Neural cell (in vitro differentiated cells): ENCODE data around the gene C11orf68. TPM values are rescaled to one million over a fixed set of nuclear protein-coding genes. Genes with fewer than 3 reads are reported as not detected.

ENCODE experiments used
- H2AFZ ChIP-seq: fragments of 200-600, 300-800 bp; sonication (generic), shearing (Covaris generic); 2 replicates; pipeline ENCODE4 v1.6.0; 2014; ENCODE audit warnings: low read depth, mild to moderate bottlenecking, antibody characterized with exemption, low read length, moderate library complexity
- H3F3A ChIP-seq: fragments of 200-600 bp; shearing (Covaris generic); 2 replicates; pipeline ENCODE4 v1.6.1; 2016; ENCODE audit warnings: mild to moderate bottlenecking, moderate library complexity, mixed read lengths, antibody characterized with exemption, low read length; ENCODE audit not compliant: insufficient read depth, poor library complexity, severe bottlenecking
- H3K27ac ChIP-seq: fragments of 200-600, 300-800 bp; sonication (generic), shearing (Covaris generic); 2 replicates; pipeline ENCODE4 v1.5.1; 2014; ENCODE audit warnings: mild to moderate bottlenecking, low read length, moderate library complexity
- H3K27me3 ChIP-seq: fragments of 300-800, 200-600 bp; sonication (generic), shearing (Covaris generic); 2 replicates; pipeline ENCODE4 v1.6.0; 2014; ENCODE audit warnings: mild to moderate bottlenecking, low read depth, low read length, moderate library complexity; ENCODE audit not compliant: insufficient read depth
- H3K36me3 ChIP-seq: fragments of 300-800, 200-600 bp; sonication (generic), shearing (Covaris generic); 2 replicates; pipeline ENCODE4 v1.5.1; 2014; ENCODE audit warnings: mild to moderate bottlenecking, antibody characterized with exemption, low read length, moderate library complexity; ENCODE audit not compliant: insufficient read depth
- H3K4me2 ChIP-seq: fragments of 300-800, 200-600 bp; sonication (generic), shearing (Covaris generic); 2 replicates; pipeline ENCODE4 v1.6.0; 2014; ENCODE audit warnings: mild to moderate bottlenecking, low read length
- H3K4me3 ChIP-seq: fragments of 300-800, 200-600 bp; sonication (generic), shearing (Covaris generic); 2 replicates; pipeline ENCODE4 v1.5.1; 2014; ENCODE audit warnings: mild to moderate bottlenecking, low read length, moderate library complexity
- H3K79me2 ChIP-seq: fragments of 200-600 bp; shearing (Covaris generic); replicated peaks from 2 replicates; pipeline ENCODE4 v1.6.0; 2014; ENCODE audit warnings: mild to moderate bottlenecking, low read length, moderate library complexity; ENCODE audit not compliant: insufficient read depth
- H3K9ac ChIP-seq: fragments of 300-800, 200-600 bp; sonication (generic), shearing (Covaris generic); 2 replicates; pipeline ENCODE4 v1.6.1; 2016; ENCODE audit warnings: mild to moderate bottlenecking, low read length, mixed read lengths
- H3K9me2 ChIP-seq: fragments of 200-600 bp; shearing (Covaris generic); 2 replicates; pipeline ENCODE4 v1.6.1; 2016; ENCODE audit warnings: mild to moderate bottlenecking, low read length, mixed read lengths; ENCODE audit not compliant: insufficient read depth
- H3K9me3 ChIP-seq: fragments of 200-600, 300-800 bp; sonication (generic), shearing (Covaris generic); 2 replicates; pipeline ENCODE4 v1.6.1; 2016; ENCODE audit warnings: mild to moderate bottlenecking, mixed run types, low read length, moderate library complexity, mixed read lengths
- H4K20me1 ChIP-seq: fragments of 200-600 bp; shearing (Covaris generic); 2 replicates; pipeline ENCODE4 v1.6.1; 2016; ENCODE audit warnings: mild to moderate bottlenecking, mixed run types; ENCODE audit not compliant: insufficient read depth
- CTCF ChIP-seq: fragments of 450-650 bp; IDR thresholded peaks from 2 replicates; pipeline ENCODE4 v1.5.1; 2014; ENCODE audit warnings: antibody characterized with exemption, mild to moderate bottlenecking, moderate library complexity; ENCODE audit not compliant: poor library complexity, severe bottlenecking
- EP300 ChIP-seq: fragments of 450-650 bp; conservative IDR thresholded peaks from 2 replicates; pipeline ENCODE4 v1.6.1; 2014; ENCODE audit warnings: antibody characterized with exemption, mild to moderate bottlenecking, moderate library complexity; ENCODE audit not compliant: poor library complexity, severe bottlenecking
- EZH2 ChIP-seq: fragments of 200-600, 300-800 bp; shearing (Covaris generic), sonication (generic); IDR thresholded peaks from 2 replicates; pipeline ENCODE4 v1.6.1; 2014; ENCODE audit warnings: antibody characterized with exemption, low read length, borderline replicate concordance, mild to moderate bottlenecking; ENCODE audit not compliant: insufficient read depth, poor library complexity, severe bottlenecking
- MXI1 ChIP-seq: fragments of 450-650 bp; conservative IDR thresholded peaks from 2 replicates; pipeline ENCODE4 v1.6.1; 2014; ENCODE audit warnings: antibody characterized with exemption, mild to moderate bottlenecking; ENCODE audit not compliant: poor library complexity, severe bottlenecking
- POLR2AphosphoS5 ChIP-seq: IDR thresholded peaks from 2 replicates; pipeline ENCODE4 v1.6.1; 2012
- RAD21 ChIP-seq: fragments of 450-650 bp; conservative IDR thresholded peaks from 2 replicates; pipeline ENCODE4 v1.6.1; 2014; ENCODE audit warnings: antibody characterized with exemption, mild to moderate bottlenecking, moderate library complexity
- SMC3 ChIP-seq: fragments of 450-650 bp; conservative IDR thresholded peaks from 2 replicates; pipeline ENCODE4 v1.6.1; 2014; ENCODE audit warnings: antibody characterized with exemption, mild to moderate bottlenecking, moderate library complexity; ENCODE audit not compliant: poor library complexity
- TAF1 ChIP-seq: IDR thresholded peaks from 2 replicates; pipeline ENCODE4 v1.6.1; 2012; ENCODE audit warnings: low read depth
- polyA plus RNA-seq: library from polyadenylated mRNA; depleted of rRNA; stranded (reverse); fragments of >200 nt; gene quantifications from 2 replicates; pipeline ENCODE4 v1.2.3, GENCODE V29; 2014
- TF ChIP-seq, protein P1 (sequence below): IDR thresholded peaks from 2 replicates; pipeline ENCODE4 v1.6.1; 2012; ENCODE audit warnings: borderline replicate concordance

C11orf68 gene
- polyA plus RNA-seq, 1 donor from 2014 or later, result 13.3 TPM

DNA sequence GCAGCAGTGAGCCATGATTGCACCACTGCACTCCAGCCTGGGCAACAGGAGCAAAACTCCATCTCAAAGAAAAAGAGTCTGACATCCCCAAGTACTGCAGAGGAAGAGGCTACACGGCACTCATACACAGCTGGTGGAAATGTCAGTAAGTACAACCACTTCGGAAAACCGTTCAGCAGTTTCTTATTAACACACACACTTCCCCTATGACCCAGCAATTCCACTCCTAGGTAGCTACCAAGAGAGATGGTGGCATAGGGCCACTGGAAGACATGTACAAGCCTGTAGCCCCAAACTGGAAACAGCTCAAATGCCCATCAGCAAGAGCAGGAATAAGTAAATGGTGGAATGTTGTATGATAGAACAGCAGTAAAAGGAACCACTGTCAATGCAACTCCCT, 3.7 kb upstream of the C11orf68 start:
- Histone ChIP-seq H3K36me3 (no peaks in the 10 kb centered on the region), H3K79me2 (peaks cover 20% of the 10 kb centered on the region), H3F3A (no peaks in the 10 kb centered on the region), H3K9ac (no peak overlapping the region), H3K27ac (no peak overlapping the region), H2AFZ (no peak overlapping the region), H3K9me3 (no peaks in the 10 kb centered on the region), H3K9me2 (no peaks in the 10 kb centered on the region), H3K4me3 (no peak overlapping the region), H3K4me2 (no peak overlapping the region), H3K27me3 (no peaks in the 10 kb centered on the region), H4K20me1 (no peaks in the 10 kb centered on the region)
- TF ChIP-seq POLR2AphosphoS5 (no peak), SMC3 (no peak), EP300 (no peak), EZH2 (no peak), RAD21 (no peak), MXI1 (no peak), TAF1 (no peak), CTCF (no peak)
- TF ChIP-seq, protein P1, sequence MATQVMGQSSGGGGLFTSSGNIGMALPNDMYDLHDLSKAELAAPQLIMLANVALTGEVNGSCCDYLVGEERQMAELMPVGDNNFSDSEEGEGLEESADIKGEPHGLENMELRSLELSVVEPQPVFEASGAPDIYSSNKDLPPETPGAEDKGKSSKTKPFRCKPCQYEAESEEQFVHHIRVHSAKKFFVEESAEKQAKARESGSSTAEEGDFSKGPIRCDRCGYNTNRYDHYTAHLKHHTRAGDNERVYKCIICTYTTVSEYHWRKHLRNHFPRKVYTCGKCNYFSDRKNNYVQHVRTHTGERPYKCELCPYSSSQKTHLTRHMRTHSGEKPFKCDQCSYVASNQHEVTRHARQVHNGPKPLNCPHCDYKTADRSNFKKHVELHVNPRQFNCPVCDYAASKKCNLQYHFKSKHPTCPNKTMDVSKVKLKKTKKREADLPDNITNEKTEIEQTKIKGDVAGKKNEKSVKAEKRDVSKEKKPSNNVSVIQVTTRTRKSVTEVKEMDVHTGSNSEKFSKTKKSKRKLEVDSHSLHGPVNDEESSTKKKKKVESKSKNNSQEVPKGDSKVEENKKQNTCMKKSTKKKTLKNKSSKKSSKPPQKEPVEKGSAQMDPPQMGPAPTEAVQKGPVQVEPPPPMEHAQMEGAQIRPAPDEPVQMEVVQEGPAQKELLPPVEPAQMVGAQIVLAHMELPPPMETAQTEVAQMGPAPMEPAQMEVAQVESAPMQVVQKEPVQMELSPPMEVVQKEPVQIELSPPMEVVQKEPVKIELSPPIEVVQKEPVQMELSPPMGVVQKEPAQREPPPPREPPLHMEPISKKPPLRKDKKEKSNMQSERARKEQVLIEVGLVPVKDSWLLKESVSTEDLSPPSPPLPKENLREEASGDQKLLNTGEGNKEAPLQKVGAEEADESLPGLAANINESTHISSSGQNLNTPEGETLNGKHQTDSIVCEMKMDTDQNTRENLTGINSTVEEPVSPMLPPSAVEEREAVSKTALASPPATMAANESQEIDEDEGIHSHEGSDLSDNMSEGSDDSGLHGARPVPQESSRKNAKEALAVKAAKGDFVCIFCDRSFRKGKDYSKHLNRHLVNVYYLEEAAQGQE, result no peak

DNA sequence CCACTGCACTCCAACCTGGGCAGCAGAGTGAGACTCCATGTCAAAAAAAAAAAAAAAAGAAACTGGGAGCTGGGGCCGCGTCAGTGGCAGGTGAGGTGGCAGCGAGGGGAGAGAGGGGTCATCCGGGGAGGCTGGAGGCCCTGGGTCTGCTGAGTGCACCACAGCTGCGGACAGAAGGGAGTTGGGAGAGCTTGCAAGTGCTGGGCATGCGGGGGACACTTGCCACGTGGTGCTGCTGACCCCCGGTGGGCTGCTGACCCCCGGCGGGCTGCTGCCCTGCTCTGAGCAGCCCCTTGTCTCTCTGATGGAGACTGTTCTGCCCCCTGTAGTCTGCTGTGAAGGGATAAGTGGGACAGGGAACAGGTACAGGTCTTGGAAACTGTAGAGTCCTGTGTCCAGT, 3.0 kb upstream of the C11orf68 start:
- Histone ChIP-seq H3K27me3 (no peaks in the 10 kb centered on the region), H3K9me2 (no peaks in the 10 kb centered on the region), H3K27ac (no peak overlapping the region), H3K4me2 (no peak overlapping the region), H3K9me3 (no peaks in the 10 kb centered on the region), H4K20me1 (no peaks in the 10 kb centered on the region), H3K9ac (no peak overlapping the region), H3K79me2 (peaks cover 20% of the 10 kb centered on the region), H3F3A (no peaks in the 10 kb centered on the region), H3K36me3 (no peaks in the 10 kb centered on the region), H2AFZ (no peak overlapping the region), H3K4me3 (no peak overlapping the region)
- TF ChIP-seq RAD21 (no peak), MXI1 (no peak), EP300 (no peak), TAF1 (no peak), POLR2AphosphoS5 (no peak), SMC3 (no peak), CTCF (no peak), EZH2 (no peak)
- TF ChIP-seq, protein P1, result no peak
